NCI-H2196 (cell line): ENCODE results near the gene CACNA1A.
"Not testable (repeated sequence)": the region's sequence is repeated elsewhere in the genome, so short reads cannot be mapped to it uniquely, and the experiment has no call there.

Experiments used
- DNase-seq: peaks from one replicate; lab custom pipeline; 2025; ENCODE audit not compliant: unreplicated experiment; lab: John Stamatoyannopoulos, UW

CACNA1A gene

DNA sequence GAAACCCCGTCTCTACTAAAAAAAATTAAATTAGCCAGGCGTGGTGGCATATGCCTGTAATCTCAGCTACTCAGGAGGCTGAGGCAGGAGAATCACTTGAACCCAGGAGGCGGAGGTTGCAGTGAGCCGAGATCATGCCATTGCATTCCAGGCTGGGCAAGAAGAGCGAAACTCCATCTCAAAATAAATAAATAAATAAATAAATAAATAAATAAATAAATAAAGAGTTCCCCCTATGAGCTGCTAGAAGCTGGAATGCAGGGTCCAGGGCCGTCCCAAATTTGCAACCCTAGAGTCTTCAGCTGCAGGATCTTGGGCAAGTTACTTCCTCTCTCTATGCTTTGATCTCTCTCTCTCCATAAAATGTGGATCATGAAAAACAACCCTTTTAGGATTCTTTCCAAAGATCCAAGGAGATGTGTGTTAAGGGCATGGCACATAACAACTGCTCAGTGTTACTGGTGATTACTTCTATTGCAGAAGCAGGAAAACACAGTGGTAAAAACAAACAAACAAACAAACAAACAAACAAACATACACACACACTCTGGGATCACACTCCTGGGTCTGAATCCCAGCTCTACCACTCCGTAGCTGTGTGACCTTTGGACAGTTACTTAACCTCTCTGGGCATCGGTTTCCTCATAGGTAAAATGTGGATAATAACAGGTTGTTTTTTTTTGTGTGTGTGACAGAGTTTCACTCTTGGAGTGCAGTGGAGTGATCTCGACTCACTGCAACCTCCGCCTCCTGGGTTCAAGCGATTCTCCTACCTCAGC is 78.8 kb downstream of the CACNA1A start:
- DNase-seq = no peak

DNA sequence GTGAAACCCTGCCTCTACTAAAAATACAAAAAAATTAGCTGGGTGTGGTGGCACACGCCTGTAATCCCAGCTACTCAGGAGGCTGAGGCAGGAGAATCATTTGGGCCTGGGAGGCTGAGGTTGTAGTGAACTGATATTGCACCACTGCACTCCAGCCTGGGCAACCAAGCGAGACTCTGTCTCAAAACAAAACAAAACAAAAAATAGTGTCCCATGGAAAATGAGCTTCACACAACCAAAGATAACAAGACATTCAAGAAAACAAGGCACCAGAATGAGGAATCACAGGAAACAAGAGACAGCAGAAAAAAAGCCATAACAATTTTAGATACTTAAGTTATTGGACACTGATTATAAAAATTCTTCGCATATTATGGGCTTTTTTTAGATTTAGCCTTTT is 80.4 kb downstream of the CACNA1A start:
- DNase-seq = not testable (repeated sequence)

DNA sequence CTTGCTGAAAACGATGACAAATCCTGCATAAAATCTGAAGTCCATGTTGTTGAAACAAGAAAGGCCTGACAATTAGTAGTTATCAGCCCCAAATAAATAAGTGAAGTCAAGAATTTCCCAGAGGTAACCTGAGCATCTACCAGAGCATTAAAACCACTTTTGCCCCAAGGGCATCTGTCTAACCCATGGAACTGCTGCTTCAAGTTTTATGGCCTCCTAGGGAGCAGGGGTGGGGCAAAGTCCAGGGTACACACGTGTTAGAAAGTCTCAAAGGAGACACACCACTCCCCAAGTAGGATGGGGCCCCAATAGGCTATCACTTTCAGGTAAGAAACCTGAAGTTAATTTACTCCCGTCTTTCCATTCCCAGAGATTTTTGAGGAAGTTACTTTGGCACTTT is 81.1 kb downstream of the CACNA1A start:
- no peak for DNase-seq

DNA sequence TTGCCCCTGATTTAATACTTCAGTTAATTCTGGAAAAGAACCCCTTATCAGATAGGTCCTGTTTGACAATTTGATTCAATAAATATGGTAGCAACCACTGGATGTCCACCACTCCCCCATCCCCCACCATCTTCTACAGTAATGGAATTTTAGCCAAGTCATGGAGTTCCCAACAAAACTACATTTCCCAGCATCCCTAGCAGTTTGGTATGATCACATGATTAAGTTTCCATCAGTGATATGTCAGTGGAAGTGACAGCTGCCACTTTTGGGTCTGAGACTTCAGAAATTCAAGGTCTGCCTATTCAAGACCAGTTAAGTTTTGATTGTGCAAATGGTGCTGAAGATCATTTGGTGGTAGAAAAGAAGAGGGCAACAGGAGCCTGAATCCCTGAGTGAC is 85.5 kb downstream of the CACNA1A start:
- DNase-seq = no peak

DNA sequence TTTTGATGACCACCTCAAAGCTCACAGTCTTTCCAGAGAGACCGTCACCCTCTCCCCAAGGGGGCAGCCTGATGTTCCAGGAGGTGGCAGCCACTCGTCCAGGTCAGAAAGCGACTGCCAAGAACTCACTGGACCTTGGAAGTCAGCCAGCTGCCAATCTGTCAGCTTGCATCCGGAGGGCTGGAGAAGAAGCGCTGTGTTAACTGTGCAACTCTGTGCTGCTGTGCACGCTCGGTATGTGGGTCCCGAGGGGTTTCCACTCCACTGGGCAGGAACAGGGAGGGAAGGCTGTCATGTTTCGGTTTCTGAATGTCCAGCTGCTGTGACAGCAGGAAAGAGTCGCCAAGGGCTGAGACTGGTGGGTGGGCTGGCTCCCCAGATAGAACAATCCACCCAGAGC is 89.2 kb downstream of the CACNA1A start:
- no peak for DNase-seq

DNA sequence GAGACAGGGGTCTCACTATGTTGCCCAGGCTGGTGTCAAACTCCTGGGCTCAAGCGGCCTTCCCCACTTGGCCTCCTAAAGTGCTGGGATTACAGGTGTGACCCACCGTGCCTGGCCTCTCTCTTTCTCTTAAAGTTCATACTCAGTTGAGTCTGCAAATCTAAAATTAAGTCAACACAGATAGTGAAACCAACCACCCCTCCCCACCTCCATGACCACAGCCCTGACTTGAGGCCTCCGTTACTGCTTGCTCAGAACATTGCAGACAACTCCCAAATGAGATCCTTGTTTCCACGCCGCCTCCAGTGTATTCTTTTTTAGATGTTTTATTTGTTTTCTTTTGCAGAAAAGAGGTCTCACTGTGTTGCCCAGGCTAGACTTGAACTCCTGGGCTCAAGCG is 94.4 kb downstream of the CACNA1A start:
- no peak for DNase-seq

DNA sequence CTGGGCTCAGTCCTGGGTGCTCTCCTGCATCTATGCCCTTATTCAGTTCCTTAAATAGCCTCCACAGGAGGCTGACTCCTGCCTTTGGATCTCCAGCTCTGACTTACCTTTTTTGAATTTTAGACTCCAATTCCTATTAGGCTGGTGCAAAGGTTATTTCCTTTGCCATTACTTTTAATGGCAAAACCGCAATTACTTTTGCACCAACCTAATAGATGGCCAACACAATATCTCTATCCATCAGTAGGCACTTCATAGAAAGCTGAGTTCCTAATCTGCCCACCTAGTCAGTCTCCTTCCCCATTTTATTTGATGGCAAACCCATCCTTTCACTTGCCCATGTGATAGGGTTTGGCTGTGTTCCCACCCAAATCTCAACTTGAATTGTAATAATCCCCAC is 95.3 kb downstream of the CACNA1A start:
- no peak for DNase-seq

DNA sequence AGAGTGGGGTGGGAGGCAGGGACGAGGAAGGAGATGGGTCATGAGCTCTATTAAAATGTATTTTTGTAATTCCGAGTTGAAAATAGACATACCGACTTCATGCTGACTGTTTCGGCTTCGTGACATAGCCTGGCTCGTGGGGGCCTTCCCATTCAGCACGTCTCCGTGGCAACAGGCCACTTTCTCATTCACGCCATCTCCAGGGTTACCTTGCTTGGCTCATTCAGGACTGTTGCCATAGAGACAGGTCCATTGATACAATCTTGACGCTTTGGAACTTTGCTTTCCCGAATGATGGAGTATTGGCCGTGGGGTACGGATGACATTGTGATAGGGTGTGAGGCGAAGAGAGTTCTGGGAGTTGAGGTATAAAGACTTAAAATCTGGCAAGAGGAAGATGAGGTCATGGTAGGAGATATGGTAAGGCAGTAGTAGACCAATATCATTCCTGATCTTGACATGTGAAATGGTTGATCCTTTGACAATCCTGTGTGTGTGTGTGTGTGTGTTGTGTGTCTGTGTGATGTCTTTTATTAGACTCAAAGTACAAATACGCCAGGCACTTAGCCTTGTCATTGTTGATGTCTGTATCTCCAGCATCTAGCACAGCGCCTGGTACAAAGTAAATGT is 97.3 kb downstream of the CACNA1A start:
- no peak for DNase-seq

DNA sequence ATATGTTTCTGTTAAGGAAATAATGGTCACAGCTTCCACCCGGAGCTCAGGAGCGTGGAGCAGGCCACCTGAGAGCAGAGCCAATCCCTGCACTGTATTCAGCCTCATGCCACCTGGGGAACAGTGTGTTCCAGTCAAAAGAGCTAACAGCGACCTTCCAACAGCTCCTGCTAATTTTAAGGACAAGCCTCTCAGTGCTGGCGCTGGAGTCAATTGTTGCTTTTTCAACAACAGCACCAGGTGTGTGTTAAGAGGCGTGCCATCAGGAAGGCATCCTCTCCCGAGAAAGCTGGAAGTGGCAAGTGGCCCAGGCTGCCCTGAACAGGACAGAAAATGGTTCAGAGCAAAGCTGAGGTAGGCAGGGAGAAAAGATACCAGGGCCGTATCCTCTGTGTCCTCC is 102.0 kb downstream of the CACNA1A start:
- no peak for DNase-seq

DNA sequence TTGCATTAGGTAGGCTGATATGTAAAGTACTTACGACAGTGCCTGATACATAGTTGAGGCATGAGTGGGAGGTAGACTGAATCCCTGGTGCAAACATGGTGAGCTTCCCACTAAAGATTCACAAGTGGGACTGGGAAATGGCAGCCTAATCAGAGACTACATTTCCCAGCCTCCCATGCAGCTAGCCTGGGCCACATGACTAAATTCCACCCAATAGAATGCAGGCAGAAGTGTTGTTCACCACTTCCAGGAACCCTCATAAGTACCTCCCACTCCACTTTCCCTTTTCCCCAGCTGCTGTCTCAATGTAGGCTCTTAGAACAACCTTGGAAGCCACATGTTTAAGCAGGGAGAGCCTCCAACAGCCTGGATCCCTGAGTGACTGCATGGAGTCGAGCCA is 104.9 kb downstream of the CACNA1A start:
- peak; percentile 10 for DNase-seq

DNA sequence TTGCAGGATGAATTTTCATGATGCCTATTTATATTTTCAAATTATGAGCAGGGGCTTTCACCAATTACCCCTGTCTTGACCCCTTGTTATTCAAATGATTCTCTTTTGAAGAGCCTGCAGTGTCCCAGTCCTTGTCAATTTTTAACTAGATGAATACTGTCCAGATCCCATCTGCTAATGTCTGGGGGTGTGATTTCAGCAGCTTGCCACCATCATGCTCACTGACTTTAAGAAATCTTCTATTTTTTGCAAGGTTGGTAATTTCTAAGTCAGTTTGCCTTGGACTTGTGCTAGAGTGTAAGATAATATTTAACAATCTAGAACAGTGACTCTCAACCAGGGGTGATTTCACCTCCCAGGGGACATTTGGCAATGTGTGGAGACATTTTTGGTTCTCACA is 106.0 kb downstream of the CACNA1A start:
- DNase-seq = no peak

DNA sequence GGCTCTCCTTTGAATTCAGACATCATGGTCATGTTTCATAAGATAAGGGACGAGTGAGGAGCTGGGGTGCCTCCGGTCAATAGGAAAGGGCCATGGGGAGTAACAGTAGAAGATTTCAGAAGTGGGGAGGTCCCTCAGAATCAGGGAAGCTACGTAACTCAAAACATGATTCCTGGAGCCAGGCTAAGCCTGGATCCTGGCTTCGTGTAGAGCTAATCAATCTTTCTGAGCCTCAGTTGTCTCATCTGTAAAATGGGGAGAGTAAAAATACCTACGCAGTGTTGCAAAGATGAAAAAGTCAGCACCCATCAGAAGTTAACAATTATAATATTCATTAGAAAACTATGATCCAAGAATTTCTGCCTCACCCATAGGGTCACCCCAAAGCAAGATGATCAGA is 106.5 kb downstream of the CACNA1A start:
- no peak for DNase-seq

DNA sequence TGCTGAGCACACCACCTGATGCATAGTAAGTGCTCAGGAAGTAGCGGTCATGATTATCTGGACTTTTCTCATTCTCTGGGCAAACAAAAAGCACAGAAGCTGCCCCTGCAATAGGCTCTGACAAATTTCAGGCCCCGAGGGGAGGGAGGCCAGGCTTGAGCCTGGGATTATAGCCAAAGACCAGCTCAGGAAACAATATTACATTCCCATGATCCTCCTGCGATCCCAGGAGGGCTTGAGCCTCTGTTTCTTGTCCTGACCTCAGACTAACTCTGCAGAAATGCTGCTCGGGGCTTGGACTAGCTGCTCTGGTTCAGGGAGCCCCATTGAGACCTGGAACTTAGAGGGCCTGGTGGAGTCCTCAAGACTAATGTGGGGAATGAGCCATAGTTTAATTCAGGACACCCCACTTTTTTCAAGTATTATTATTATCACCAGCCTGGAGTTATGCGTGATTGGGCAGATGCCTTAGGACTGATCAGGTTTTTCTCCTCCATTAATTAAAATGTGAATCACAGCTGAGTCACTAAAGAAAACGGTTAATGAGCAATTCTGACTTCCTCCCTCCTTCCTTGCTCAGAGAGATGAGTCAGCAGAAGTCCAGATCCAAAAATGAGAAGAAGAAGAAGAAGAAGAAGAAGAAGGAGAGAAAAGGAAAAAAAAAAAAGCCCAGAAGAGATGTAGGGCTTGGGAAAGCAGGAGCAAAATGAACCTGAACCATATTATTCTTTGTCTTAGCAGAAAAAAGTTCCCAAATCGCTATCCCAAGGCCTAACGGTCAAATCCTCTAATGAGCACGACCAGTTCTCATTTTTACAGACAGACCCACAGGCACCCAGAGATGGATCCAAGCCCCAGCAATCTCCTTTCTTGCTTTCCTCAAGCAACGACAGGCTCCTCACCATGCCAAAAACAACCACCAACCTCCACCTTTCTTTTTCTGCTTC is 107.2 kb downstream of the CACNA1A start:
- peak; percentile 66 for DNase-seq

DNA sequence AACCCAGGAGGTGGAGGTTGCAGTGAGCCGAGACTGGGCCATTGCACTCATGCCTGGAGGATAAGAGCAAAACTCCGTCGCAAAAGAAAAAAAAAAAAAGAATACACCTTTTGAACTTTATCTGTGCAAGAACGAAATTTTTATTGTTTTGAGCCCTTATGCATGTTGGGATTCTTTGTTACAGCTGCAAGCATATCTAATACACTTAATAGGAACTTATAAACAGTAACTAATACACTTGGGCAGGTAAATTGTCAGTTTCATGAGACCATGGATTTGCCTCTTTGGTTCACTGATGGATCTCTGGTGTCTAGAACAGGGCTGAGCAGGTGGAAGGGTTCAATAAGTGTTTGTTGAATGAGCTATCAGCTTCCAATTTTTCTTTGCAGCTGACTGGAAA is 108.1 kb downstream of the CACNA1A start:
- DNase-seq = no peak

DNA sequence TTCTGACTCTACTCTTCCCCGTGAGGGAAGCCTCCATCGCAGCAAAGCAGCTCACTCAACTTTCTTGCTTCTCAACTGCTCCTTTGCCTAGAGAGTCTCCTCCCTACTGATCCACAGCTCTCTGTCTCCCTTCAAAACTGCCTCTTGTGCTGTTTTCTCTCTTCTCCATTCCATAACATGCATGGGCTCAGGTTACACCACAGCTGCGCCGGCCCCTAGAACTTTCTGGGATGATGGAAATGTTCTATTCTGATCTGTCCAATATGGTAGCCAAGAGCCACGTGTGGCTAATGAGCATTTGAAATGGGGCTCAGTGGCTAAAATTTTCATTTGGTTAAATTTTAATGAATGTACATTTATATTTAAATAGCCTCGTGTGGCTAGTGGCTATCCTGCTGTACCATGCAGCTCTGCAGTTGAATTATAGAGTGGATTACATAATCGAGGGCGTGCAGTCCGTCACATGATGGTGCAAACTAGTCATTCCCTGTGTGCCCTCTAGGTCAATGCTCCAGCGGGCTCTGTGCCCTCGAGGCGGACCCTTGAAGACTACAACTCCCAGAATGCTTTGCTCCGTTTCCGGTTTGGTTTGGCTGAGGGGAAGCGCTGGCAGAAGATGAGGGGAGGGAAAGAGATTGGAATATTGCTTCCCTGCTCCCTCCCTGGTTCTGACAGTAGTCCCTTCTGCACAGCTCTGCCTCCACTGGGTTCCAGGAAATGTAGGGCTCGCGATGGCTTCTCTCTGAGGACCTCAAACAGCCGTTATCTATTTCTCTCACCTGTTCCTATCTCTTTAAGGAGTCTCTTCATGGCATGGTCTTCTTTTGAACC is 109.8 kb downstream of the CACNA1A start:
- DNase-seq = no peak

DNA sequence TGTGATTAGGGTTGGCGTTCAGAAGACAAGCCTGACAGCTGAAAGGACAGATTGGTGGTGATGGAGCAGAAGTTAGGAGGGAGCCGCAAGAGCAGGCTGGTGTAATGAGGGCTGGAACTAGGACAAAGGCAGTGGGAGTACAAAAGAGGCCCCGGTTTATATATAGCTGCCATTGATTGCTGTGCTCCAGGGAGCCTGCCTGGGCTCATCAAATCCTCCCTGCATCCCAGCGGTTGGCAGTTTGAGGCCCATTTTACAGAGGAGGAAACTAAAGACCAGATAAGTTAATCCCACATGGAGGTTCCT is 123.7 kb downstream of the CACNA1A start:
- DNase-seq = no peak

DNA sequence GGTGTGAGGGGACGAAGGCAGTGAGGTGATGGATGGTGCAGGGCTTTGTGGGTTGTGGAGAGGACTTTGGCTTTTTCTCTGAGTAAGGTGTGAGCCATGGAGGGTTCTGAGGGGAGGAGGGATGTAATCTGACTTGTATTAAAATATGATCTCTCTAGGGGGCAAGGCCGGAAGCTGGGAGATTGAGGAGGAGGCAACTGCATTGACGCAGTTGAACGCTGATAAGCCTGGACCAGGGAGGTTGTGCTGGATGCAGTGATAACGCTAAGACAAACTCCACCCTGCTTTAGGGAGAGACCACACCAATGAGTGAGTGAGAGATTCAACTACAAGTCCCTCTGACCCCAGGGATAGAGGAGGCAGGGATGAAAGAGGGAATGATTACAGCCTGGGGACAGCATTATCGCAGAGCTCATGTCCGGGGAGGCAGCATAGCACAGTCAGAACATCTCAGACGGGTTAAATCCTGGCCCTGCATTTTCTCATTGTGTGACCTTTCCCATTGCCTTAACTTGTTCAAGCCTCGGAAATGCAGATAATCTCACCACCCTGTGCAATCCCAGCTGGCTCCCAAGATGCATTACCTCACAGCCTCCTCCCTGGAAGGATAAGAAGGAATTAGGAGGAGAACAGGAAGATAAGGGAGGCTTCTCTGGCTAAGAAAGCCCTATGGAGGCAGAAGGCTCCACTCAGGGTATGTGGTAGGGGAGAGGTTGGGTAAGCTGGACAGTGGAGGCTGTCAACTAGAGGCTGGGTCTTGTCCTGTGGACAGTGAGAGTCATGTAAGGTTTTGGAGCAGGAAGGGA is 124.2 kb downstream of the CACNA1A start:
- no peak for DNase-seq

DNA sequence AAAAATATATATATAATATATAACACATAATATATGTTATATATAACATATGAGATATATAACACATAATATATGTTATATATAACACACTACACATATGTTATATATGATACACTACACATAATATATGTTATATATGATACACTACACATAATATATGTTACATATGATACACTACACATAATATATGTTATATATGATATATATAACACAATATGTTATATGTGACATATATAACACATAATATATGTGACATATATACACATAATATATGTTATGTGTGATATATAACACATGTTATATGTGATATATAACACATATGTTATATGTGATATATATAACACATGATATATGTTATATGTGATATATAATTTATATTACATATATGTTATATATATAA is 129.7 kb downstream of the CACNA1A start:
- DNase-seq = no peak

DNA sequence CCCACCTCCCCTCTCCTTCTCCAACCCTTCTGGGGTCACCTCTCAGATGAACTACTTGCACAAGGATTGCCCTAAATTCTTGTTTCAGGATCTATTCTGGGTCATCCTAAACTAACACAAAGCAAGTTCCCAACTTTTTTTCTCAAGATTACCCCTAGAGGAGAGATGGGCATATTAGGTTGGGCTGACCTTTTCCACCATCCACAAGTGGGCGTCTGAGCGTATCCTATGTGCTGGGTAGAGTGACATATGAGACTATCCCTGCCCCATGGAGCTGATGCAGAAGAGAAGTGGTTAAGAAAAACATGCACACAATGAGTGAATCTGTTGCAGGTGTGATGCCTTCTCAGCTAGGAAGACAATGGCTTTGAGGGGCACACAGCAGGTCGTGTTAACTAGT is 132.7 kb downstream of the CACNA1A start:
- no peak for DNase-seq

DNA sequence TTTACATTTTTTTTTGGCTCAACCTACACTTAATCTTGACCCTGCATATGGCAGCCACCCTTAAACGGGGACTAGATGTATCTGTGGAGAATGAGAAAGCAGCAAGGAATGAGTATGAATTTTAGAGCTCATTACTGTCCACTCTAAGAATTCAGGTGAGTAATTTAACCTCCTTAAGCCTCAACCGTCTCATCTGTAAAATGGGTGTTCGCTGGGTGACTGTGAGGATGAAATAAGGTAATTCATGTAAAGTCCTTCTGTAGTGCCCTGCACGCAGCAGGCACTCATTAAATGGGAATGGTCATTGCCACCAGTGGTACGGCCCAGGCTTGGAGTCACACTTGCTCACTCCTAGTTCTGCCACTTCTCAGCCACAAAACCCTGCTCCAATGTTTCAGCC is 135.3 kb downstream of the CACNA1A start:
- no peak for DNase-seq
